Measurements from ENCODE around the gene KCNA4.

The KCNA4 gene

DNA sequence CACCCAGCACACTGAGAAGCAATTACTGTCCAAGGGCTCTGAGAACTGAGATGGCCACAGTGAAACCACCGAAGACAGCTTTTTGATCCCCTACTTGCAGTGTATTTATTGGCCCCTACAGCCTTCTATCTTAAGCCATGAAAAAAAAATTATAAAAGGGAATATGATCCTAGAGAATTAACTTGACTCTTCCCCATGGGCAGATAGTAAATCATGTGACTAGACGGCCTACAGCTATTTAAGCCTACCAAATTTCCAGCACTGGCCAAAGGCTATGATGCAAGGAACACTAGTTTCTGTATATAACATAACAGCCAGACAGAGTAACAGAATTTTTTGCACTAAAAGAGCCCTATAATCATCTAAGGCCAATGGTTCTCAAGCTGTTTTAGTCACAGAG lies 53.8 kb downstream of the KCNA4 start:
- Mint-ChIP-seq H3K36me3 (ENCODE audit: low read depth) (no peaks in the 10 kb centered on the region), H3K4me1 (ENCODE audit: low read depth) (no peaks in the 10 kb centered on the region), H3K27ac (no peak overlapping the region), H3K27me3 (ENCODE audit: low read depth) (no peaks in the 10 kb centered on the region), H3K9me3 (peaks cover 1% of the 10 kb centered on the region), H3K4me3 (no peak overlapping the region)

DNA sequence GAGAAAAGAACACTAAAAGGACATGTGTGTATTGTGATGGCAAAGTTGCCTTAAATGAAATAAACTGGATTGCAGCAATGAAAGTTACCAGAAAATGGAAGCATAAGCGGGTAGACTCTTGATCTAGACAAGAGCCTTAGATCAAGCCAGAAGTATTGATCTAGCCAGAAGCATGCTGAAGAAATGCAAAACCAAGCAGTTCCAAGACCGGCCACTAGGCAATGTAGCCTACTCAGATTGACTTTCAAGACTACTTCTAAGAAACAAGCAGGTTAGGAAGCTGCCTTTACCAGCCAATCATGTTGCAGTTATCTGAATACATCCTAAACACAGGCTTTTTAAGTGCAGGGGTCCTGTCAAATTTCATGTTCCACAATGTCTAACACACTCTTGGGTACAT lies 54.6 kb downstream of the KCNA4 start:
- Mint-ChIP-seq H3K4me3 (no peak overlapping the region), H3K36me3 (ENCODE audit: low read depth) (no peaks in the 10 kb centered on the region), H3K9me3 (peaks cover 3% of the 10 kb centered on the region), H3K27me3 (ENCODE audit: low read depth) (no peaks in the 10 kb centered on the region), H3K27ac (no peak overlapping the region), H3K4me1 (ENCODE audit: low read depth) (no peaks in the 10 kb centered on the region)

Data from T-helper 1 cell treated with Interleukin-12 subunit alpha and Interleukin-12 subunit beta and Interleukin-4 antibody, amounts not matched to agents 30 μg/mL and 1 μg/mL, for 36 hours (primary cell).